Pancreas (tissue), 10 donors: Measurements from ENCODE around the gene HDAC10. TPM values are rescaled to one million over a fixed set of nuclear protein-coding genes. Genes with fewer than 3 reads are reported as not detected.

Experiments used
- ATAC-seq, 4 donors: fragments of 200-7000 bp; cut with Tn5 transposase; one replicate each; pipeline versions ENCODE4 v1.8.0 to v1.9.1; 2020; ENCODE audit warnings: mild to moderate bottlenecking in 4 of 4, moderate library complexity in 4 of 4
- DNase-seq, 6 donors: peaks; one replicate each; pipeline ENCODE4 v3.0.0-alpha.2; 2020
- FAIRE-seq: peaks from 2 replicates; lab custom pipeline; 2012; peaks lifted over from hg19 to GRCh38; lab: Jason Lieb, UNC
- H3K27ac ChIP-seq, 4 donors: fragments of 200-600 bp; sonication (generic); 1 replicate in 3 of 4; 2 replicates in 1 of 4; pipeline versions ENCODE4 v1.5.0 to v1.8.0; 2020
- H3K27me3 ChIP-seq, 4 donors: fragments of 200-600 bp; one replicate each; pipeline ENCODE4 v1.8.0; 2021
- H3K36me3 ChIP-seq, 3 donors: fragments of 200-600 bp; sonication (generic) in 1 of 3; one replicate each; pipeline versions ENCODE4 v1.5.0 to v1.8.0; 2020 to 2021
- H3K4me1 ChIP-seq, 3 donors: fragments of 200-600 bp; one replicate each; pipeline ENCODE4 v1.8.0; 2021
- H3K4me3 ChIP-seq, 4 donors: fragments of 200-600 bp; sonication (generic) in 2 of 4; one replicate each; pipeline versions ENCODE4 v1.5.0 to v1.8.0; 2020 to 2021
- H3K9me3 ChIP-seq, 4 donors: fragments of 200-600 bp; one replicate each; pipeline ENCODE4 v1.8.0; 2021
- CTCF ChIP-seq, 4 donors: fragments of 200-600 bp; sonication (generic) in 3 of 4; IDR thresholded peaks; one replicate each; pipeline versions ENCODE4 v1.5.0 to v1.8.0; 2021; ENCODE audit warnings: antibody characterized with exemption in 4 of 4
- WGBS, 2 donors: extraction: QIAGEN DNeasy Blood & Tissue Kit; methylation state at CpG; one replicate each; pipeline ENCODE4 v1.1.7; 2013; 5-methylcytosine and 5-hydroxymethylcytosine counted together
- intact Hi-C, 3 donors: fragments of 100-400 bp; cut with DNase I; formaldehyde crosslinking; loops; one replicate each; pipeline versions ENCODE4 v1.11.1 to v1.14.2; 2022
- polyA plus RNA-seq, 2 donors: library from polyadenylated mRNA; stranded (reverse); fragments of 200-250 nt; gene quantifications; one replicate each; pipeline ENCODE4 v1.2.3, GENCODE V29; 2013
- total RNA-seq, 6 donors: library from RNA; stranded (reverse); fragmentation: NEBNext Ultra II Directional in 4 of 6; extraction: Animal tissue kit (Norgen Biotek cat#: 25700) in 4 of 6; gene quantifications; one replicate each; pipeline versions ENCODE4 v1.2.1 to v1.2.4, GENCODE V29; 2021 to 2023
- donor health status: healthy with polysubstance abuse.
- donor health status: DM: no; HTN: no; CAD: no; lungs with moderate emphysema.
- donor health status: DM: no; HTN: no; CAD: no.
- donor health status: control.
- donor health status: control.
- donor health status: Bipolar disorder and iron deficiency.
- donor health status: DM: yes; HTN: yes; CAD: no.
- donor health status: DM: no; HTN: no; CAD: no.
- donor health status: DM: no; HTN: no; CAD: no.
- donor health status: DM: yes; HTN: yes; CAD: no.

The HDAC10 gene
- total and polyA plus RNA-seq, 8 donors: 17.0 to 78.3 (median 21.8) TPM

GRCh38 chr22:50227579-50228215, 23.4 kb downstream of the HDAC10 start:
- peaks cover 0 to 29% (median 8%) of the 10 kb centered on the region in 3 donors for H3K36me3 ChIP-seq
- no peaks in the 10 kb centered on the region for H3K27me3 ChIP-seq
- FAIRE-seq (no peak), DNase-seq (peak in 2 of 6 donors; percentile 23 to 68), ATAC-seq (no peak)
- no peak overlapping the region for H3K4me3 ChIP-seq
- no peak for TF ChIP-seq CTCF (IDR thresholded peaks at IDR 0.05)
- H3K9me3 ChIP-seq: no peaks in the 10 kb centered on the region
- no peak overlapping the region for H3K27ac ChIP-seq
- WGBS, 2 donors: 90 to 95% methylated on average over 25 of the region's 25 CpGs
- H3K4me1 ChIP-seq: no peaks in the 10 kb centered on the region
- intact Hi-C loops: no loop called here

GRCh38 chr22:50226875-50227165, 24.2 kb downstream of the HDAC10 start:
- H3K36me3 ChIP-seq: peaks cover 0 to 37% (median 17%) of the 10 kb centered on the region in 3 donors
- 90 to 93% methylated on average over 18 of the region's 18 CpGs for WGBS, 2 donors
- H3K4me3 ChIP-seq: no peak overlapping the region
- ATAC-seq: no peak
- no peak for FAIRE-seq
- H3K27ac ChIP-seq: no peak overlapping the region
- DNase-seq: peak in 1 of 6 donors; percentile 76
- H3K9me3 ChIP-seq: no peaks in the 10 kb centered on the region
- no peaks in the 10 kb centered on the region for H3K4me1 ChIP-seq
- intact Hi-C loops: no loop called here
- no peak for TF ChIP-seq CTCF (IDR thresholded peaks at IDR 0.05)
- no peaks in the 10 kb centered on the region for H3K27me3 ChIP-seq

GRCh38 chr22:50226063-50226874, 24.8 kb downstream of the HDAC10 start:
- DNase-seq: peak in 1 of 6 donors; percentile 34
- H3K4me1 ChIP-seq: no peaks in the 10 kb centered on the region
- H3K27me3 ChIP-seq: no peaks in the 10 kb centered on the region
- no peak for ATAC-seq
- intact Hi-C loops: no loop called here
- 92% methylated on average over 29 to 31 of the region's 31 CpGs for WGBS, 2 donors
- H3K36me3 ChIP-seq: peaks cover 0 to 42% (median 22%) of the 10 kb centered on the region in 3 donors
- no peak overlapping the region for H3K27ac ChIP-seq
- no peaks in the 10 kb centered on the region for H3K9me3 ChIP-seq
- no peak overlapping the region for H3K4me3 ChIP-seq
- FAIRE-seq: no peak
- no peak for TF ChIP-seq CTCF (IDR thresholded peaks at IDR 0.05)

GRCh38 chr22:50225200-50225969, 25.7 kb downstream of the HDAC10 start:
- peaks cover 0 to 51% (median 22%) of the 10 kb centered on the region in 3 donors for H3K36me3 ChIP-seq
- intact Hi-C loops: no loop called here
- H3K27me3 ChIP-seq: no peaks in the 10 kb centered on the region
- no peaks in the 10 kb centered on the region for H3K4me1 ChIP-seq
- ATAC-seq (peak in 3 of 4 donors; percentile 5 to 46 (median 14)), DNase-seq (peak in 4 of 6 donors; percentile 33 to 73 (median 54)), FAIRE-seq (no peak)
- H3K9me3 ChIP-seq: no peaks in the 10 kb centered on the region
- no peak for TF ChIP-seq CTCF (IDR thresholded peaks at IDR 0.05)
- no peak overlapping the region for H3K27ac ChIP-seq
- 71 to 72% methylated on average over 20 to 24 of the region's 24 CpGs for WGBS, 2 donors
- H3K4me3 ChIP-seq: no peak overlapping the region
